SK-N-SH treated with all-trans-retinoic acid at 6 μM for 48 hours (cell line): ENCODE measurements around the gene HS1BP3.

ENCODE experiments used
- BACH2 ChIP-seq: fragments of 250-450 bp; sonication (Bioruptor Pico); IDR thresholded peaks from 2 replicates; pipeline ENCODE4 v1.9.0; 2021; ENCODE audit warnings: mild to moderate bottlenecking, borderline replicate concordance
- CSDC2 ChIP-seq: fragments of 250-450 bp; sonication (Bioruptor Pico); IDR thresholded peaks from 2 replicates; pipeline ENCODE4 v1.5.0; 2020; ENCODE audit warnings: mild to moderate bottlenecking, moderate library complexity
- ESRRG ChIP-seq: fragments of 250-450 bp; sonication (Bioruptor Pico); IDR thresholded peaks from 2 replicates; pipeline ENCODE4 v1.6.1; 2021; ENCODE audit warnings: mild to moderate bottlenecking
- GLIS3 ChIP-seq: fragments of 250-450 bp; sonication (Bioruptor Pico); IDR thresholded peaks from 2 replicates; pipeline ENCODE4 v1.5.0; 2020; ENCODE audit warnings: mild to moderate bottlenecking, moderate library complexity
- OSR1 ChIP-seq: fragments of 250-450 bp; sonication (Bioruptor Pico); IDR thresholded peaks from 2 replicates; pipeline ENCODE4 v1.8.0; 2022; ENCODE audit warnings: moderate library complexity, mild to moderate bottlenecking, inconsistent platforms
- RARB ChIP-seq: fragments of 250-450 bp; sonication (Bioruptor Pico); IDR thresholded peaks from 2 replicates; pipeline ENCODE4 v1.8.0; 2021; ENCODE audit warnings: mild to moderate bottlenecking, moderate library complexity
- SNAI2 ChIP-seq: fragments of 250-450 bp; sonication (Bioruptor Pico); IDR thresholded peaks from 2 replicates; pipeline ENCODE4 v1.5.0; 2020; ENCODE audit warnings: mild to moderate bottlenecking, moderate library complexity
- ZFP3 ChIP-seq: fragments of 250-450 bp; sonication (Bioruptor Pico); IDR thresholded peaks from 2 replicates; pipeline ENCODE4 v1.5.0; 2020; ENCODE audit warnings: mild to moderate bottlenecking, moderate library complexity
- ZFP30 ChIP-seq: fragments of 450-650 bp; formaldehyde crosslinking; IDR thresholded peaks from 2 replicates; pipeline ENCODE4 v1.5.0; 2022; ENCODE audit warnings: mild to moderate bottlenecking, moderate library complexity
- ZNF565 ChIP-seq: fragments of 450-650 bp; formaldehyde crosslinking; conservative IDR thresholded peaks from 2 replicates; pipeline ENCODE4 v1.5.0; 2020; ENCODE audit warnings: low read depth, mild to moderate bottlenecking, moderate library complexity
- ZNF70 ChIP-seq: fragments of 450-650 bp; formaldehyde crosslinking; IDR thresholded peaks from 2 replicates; pipeline ENCODE4 v1.5.0; 2020; ENCODE audit warnings: mild to moderate bottlenecking, moderate library complexity
- ZNF8 ChIP-seq: fragments of 450-650 bp; formaldehyde crosslinking; IDR thresholded peaks from 2 replicates; pipeline ENCODE4 v1.5.0; 2020; ENCODE audit warnings: mild to moderate bottlenecking, moderate library complexity
- TF ChIP-seq, protein P1 (sequence below): fragments of 250-450 bp; sonication (Bioruptor Pico); IDR thresholded peaks from 2 replicates; pipeline ENCODE4 v1.5.1; 2020; ENCODE audit warnings: low read depth, mild to moderate bottlenecking, moderate library complexity
- TF ChIP-seq, protein P2 (sequence below): fragments of 250-450 bp; sonication (Bioruptor Pico); IDR thresholded peaks from 2 replicates; pipeline ENCODE4 v1.8.0; 2020; ENCODE audit warnings: mild to moderate bottlenecking, moderate library complexity, borderline replicate concordance

DNA sequence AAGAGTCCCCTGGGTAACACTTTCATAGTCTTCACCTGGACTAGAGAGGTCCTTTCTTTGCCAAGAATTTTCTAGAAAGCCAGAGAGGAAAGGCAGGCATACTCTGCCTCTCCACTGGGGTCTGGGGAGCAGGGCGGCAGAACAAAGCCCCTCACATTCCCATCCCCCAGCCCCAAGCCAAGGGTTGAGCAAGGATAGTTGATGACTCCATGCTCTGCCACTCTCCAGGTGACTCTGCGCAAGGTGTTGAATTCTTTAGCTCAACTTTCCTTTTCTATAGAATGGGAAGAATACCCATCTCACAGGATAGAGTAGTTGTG lies 13.1 kb upstream of the HS1BP3 start:
- TF ChIP-seq ZFP3 (CRISPR knock-in tag) (no peak), OSR1 (CRISPR knock-in tag) (no peak), ESRRG (CRISPR knock-in tag) (no peak), ZNF70 (no peak), ZNF8 (CRISPR knock-in tag) (no peak), ZNF565 (CRISPR knock-in tag) (no peak), CSDC2 (CRISPR knock-in tag) (no peak), BACH2 (CRISPR knock-in tag) (no peak), RARB (CRISPR knock-in tag) (no peak), ZFP30 (CRISPR knock-in tag) (no peak), GLIS3 (CRISPR knock-in tag) (no peak), SNAI2 (CRISPR knock-in tag) (no peak)
- TF ChIP-seq, protein P1, sequence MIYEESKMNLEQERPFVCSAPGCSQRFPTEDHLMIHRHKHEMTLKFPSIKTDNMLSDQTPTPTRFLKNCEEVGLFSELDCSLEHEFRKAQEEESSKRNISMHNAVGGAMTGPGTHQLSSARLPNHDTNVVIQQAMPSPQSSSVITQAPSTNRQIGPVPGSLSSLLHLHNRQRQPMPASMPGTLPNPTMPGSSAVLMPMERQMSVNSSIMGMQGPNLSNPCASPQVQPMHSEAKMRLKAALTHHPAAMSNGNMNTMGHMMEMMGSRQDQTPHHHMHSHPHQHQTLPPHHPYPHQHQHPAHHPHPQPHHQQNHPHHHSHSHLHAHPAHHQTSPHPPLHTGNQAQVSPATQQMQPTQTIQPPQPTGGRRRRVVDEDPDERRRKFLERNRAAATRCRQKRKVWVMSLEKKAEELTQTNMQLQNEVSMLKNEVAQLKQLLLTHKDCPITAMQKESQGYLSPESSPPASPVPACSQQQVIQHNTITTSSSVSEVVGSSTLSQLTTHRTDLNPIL (CRISPR knock-in tag): no peak
- TF ChIP-seq, protein P2, sequence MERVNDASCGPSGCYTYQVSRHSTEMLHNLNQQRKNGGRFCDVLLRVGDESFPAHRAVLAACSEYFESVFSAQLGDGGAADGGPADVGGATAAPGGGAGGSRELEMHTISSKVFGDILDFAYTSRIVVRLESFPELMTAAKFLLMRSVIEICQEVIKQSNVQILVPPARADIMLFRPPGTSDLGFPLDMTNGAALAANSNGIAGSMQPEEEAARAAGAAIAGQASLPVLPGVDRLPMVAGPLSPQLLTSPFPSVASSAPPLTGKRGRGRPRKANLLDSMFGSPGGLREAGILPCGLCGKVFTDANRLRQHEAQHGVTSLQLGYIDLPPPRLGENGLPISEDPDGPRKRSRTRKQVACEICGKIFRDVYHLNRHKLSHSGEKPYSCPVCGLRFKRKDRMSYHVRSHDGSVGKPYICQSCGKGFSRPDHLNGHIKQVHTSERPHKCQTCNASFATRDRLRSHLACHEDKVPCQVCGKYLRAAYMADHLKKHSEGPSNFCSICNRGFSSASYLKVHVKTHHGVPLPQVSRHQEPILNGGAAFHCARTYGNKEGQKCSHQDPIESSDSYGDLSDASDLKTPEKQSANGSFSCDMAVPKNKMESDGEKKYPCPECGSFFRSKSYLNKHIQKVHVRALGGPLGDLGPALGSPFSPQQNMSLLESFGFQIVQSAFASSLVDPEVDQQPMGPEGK: no peak
